BLaER1 treated with 17β-estradiol and CSF1 and Interleukin-3, amounts not matched to agents 10 nM and 100 nM (cell line): Measurements from ENCODE around the gene IKBKE.

Experiments used
- H3K27ac ChIP-seq, 11 experiments: shearing (Covaris generic); formaldehyde crosslinking; 2 replicates each; pipeline ENCODE4 v1.8.1; 2022
- H3K27me3 ChIP-seq, 11 experiments: shearing (Covaris generic); formaldehyde crosslinking; 2 replicates each; pipeline ENCODE4 v1.8.1; 2022
- H3K36me3 ChIP-seq, 11 experiments: shearing (Covaris generic); formaldehyde crosslinking; 2 replicates each; pipeline ENCODE4 v1.8.1; 2022
- H3K4me1 ChIP-seq, 10 experiments: shearing (Covaris generic); formaldehyde crosslinking; 2 replicates each; pipeline ENCODE4 v1.8.1; 2022
- H3K4me2 ChIP-seq, 11 experiments: shearing (Covaris generic); formaldehyde crosslinking; 2 replicates each; pipeline ENCODE4 v1.8.1; 2022
- H3K4me3 ChIP-seq, 10 experiments: shearing (Covaris generic); formaldehyde crosslinking; 2 replicates each; pipeline ENCODE4 v1.8.1; 2022
- H3K9ac ChIP-seq, 11 experiments: shearing (Covaris generic); formaldehyde crosslinking; 2 replicates each; pipeline ENCODE4 v1.8.1; 2022
- H3K9me3 ChIP-seq, 11 experiments: shearing (Covaris generic); formaldehyde crosslinking; replicated peaks in 1 of 11; 2 replicates each; pipeline ENCODE4 v1.8.1; 2022
- H4K20me1 ChIP-seq, 11 experiments: shearing (Covaris generic); formaldehyde crosslinking; 2 replicates each; pipeline ENCODE4 v1.8.1; 2022
- Cebpa-rat ChIP-seq, 11 experiments: shearing (Covaris generic); IDR thresholded peaks; 2 replicates each; pipeline ENCODE4 v1.8.1; 2022

IKBKE gene

GRCh38 chr1:206472024-206472423 lies 1.7 kb downstream of the IKBKE start:
- H3K36me3 ChIP-seq: peaks cover 31 to 42% (median 40%) of the 10 kb centered on the region in 11 experiments
- no peak for TF ChIP-seq Cebpa-rat (IDR thresholded peaks at IDR 0.05)
- H3K4me3 ChIP-seq: peak overlapping the region in 9 of 10 experiments; percentile 72 to 95 (median 87); a peak in 18 of 20 replicates
- H3K9ac ChIP-seq: peak overlapping the region; percentile 81 to 95 (median 90)
- H3K9me3 ChIP-seq: no peaks in the 10 kb centered on the region
- peak overlapping the region; percentile 30 to 95 (median 94); a peak in 21 of 22 replicates for H3K27ac ChIP-seq
- H3K27me3 ChIP-seq: no peaks in the 10 kb centered on the region
- peak overlapping the region; percentile 91 to 99 (median 97) for H3K4me2 ChIP-seq
- H4K20me1 ChIP-seq: peaks cover 0 to 13% (median 0%) of the 10 kb centered on the region in 11 experiments; a peak in 6 of 22 replicates
- peaks cover 63 to 80% (median 69%) of the 10 kb centered on the region in 10 experiments for H3K4me1 ChIP-seq

- Histone ChIP-seq H3K4me2 (peak overlapping the region; percentile 91 to 99 (median 97)), H3K9ac (peak overlapping the region; percentile 81 to 95 (median 90)), H3K4me1 (peaks cover 58 to 75% (median 65%) of the 10 kb centered on the region in 10 experiments), H3K9me3 (no peaks in the 10 kb centered on the region), H3K27me3 (no peaks in the 10 kb centered on the region), H3K27ac (peak overlapping the region; percentile 44 to 95 (median 94); a peak in 21 of 22 replicates), H4K20me1 (peaks cover 0 to 18% (median 0%) of the 10 kb centered on the region in 11 experiments; a peak in 6 of 22 replicates), H3K4me3 (peak overlapping the region in 9 of 10 experiments; percentile 72 to 95 (median 87); a peak in 17 of 20 replicates), H3K36me3 (peaks cover 32 to 47% (median 44%) of the 10 kb centered on the region in 11 experiments)
- peak in 10 of 11 experiments; percentile 57 to 92 (median 85); a peak in 16 of 22 replicates for TF ChIP-seq Cebpa-rat (IDR thresholded peaks at IDR 0.05)
Observed at GRCh38 chr1:206472454-206472853, 2.2 kb downstream of the IKBKE start.

GRCh38 chr1:206472886-206473285 lies 2.6 kb downstream of the IKBKE start:
- H3K9me3 ChIP-seq: no peaks in the 10 kb centered on the region
- TF ChIP-seq Cebpa-rat (IDR thresholded peaks at IDR 0.05): peak in 2 of 11 experiments; percentile 5 to 8; a peak in 2 of 22 replicates
- no peaks in the 10 kb centered on the region for H3K27me3 ChIP-seq
- H3K36me3 ChIP-seq: peaks cover 32 to 51% (median 48%) of the 10 kb centered on the region in 11 experiments
- H3K4me1 ChIP-seq: peaks cover 54 to 71% (median 60%) of the 10 kb centered on the region in 10 experiments
- peaks cover 0 to 22% (median 0%) of the 10 kb centered on the region in 11 experiments; a peak in 6 of 22 replicates for H4K20me1 ChIP-seq
- H3K4me2 ChIP-seq: peak overlapping the region; percentile 91 to 99 (median 97)
- H3K4me3 ChIP-seq: peak overlapping the region in 9 of 10 experiments; percentile 38 to 95 (median 87); a peak in 17 of 20 replicates
- peak overlapping the region; percentile 44 to 95 (median 94); a peak in 21 of 22 replicates for H3K27ac ChIP-seq
- H3K9ac ChIP-seq: peak overlapping the region; percentile 81 to 95 (median 90)

GRCh38 chr1:206476058-206476457 lies 5.8 kb downstream of the IKBKE start:
- no peak for TF ChIP-seq Cebpa-rat (IDR thresholded peaks at IDR 0.05)
- Histone ChIP-seq H3K4me2 (no peak overlapping the region), H3K4me3 (no peak overlapping the region), H3K9ac (no peak overlapping the region), H3K27me3 (no peaks in the 10 kb centered on the region), H3K27ac (peak overlapping the region in 1 of 11 experiments; percentile 94; a peak in 3 of 22 replicates), H3K9me3 (no peaks in the 10 kb centered on the region), H3K4me1 (peaks cover 45 to 71% (median 62%) of the 10 kb centered on the region in 10 experiments), H3K36me3 (peaks cover 40 to 80% (median 75%) of the 10 kb centered on the region in 11 experiments), H4K20me1 (peaks cover 0 to 52% (median 8%) of the 10 kb centered on the region in 11 experiments; a peak in 13 of 22 replicates)

GRCh38 chr1:206476591-206476990 lies 6.3 kb downstream of the IKBKE start:
- H4K20me1 ChIP-seq: peaks cover 0 to 57% (median 10%) of the 10 kb centered on the region in 11 experiments; a peak in 13 of 22 replicates
- H3K4me2 ChIP-seq: no peak overlapping the region
- no peaks in the 10 kb centered on the region for H3K27me3 ChIP-seq
- H3K9me3 ChIP-seq: no peaks in the 10 kb centered on the region
- peaks cover 44 to 72% (median 62%) of the 10 kb centered on the region in 10 experiments for H3K4me1 ChIP-seq
- H3K36me3 ChIP-seq: peaks cover 40 to 85% (median 78%) of the 10 kb centered on the region in 11 experiments
- TF ChIP-seq Cebpa-rat (IDR thresholded peaks at IDR 0.05): no peak
- peak overlapping the region in 3 of 11 experiments; percentile 23 to 94 (median 45); a peak in 3 of 22 replicates for H3K27ac ChIP-seq
- no peak overlapping the region for H3K9ac ChIP-seq
- H3K4me3 ChIP-seq: no peak overlapping the region

- no peak overlapping the region for H3K9ac ChIP-seq
- peaks cover 39 to 67% (median 57%) of the 10 kb centered on the region in 10 experiments for H3K4me1 ChIP-seq
- TF ChIP-seq Cebpa-rat (IDR thresholded peaks at IDR 0.05): no peak
- no peaks in the 10 kb centered on the region for H3K27me3 ChIP-seq
- H3K36me3 ChIP-seq: peaks cover 41 to 89% (median 80%) of the 10 kb centered on the region in 11 experiments
- no peak overlapping the region for H3K4me3 ChIP-seq
- peaks cover 0 to 60% (median 10%) of the 10 kb centered on the region in 11 experiments; a peak in 13 of 22 replicates for H4K20me1 ChIP-seq
- no peaks in the 10 kb centered on the region for H3K9me3 ChIP-seq
- H3K27ac ChIP-seq: peak overlapping the region in 3 of 11 experiments; percentile 23 to 94 (median 45); a peak in 4 of 22 replicates
- no peak overlapping the region for H3K4me2 ChIP-seq
Observed at GRCh38 chr1:206477110-206477509, 6.8 kb downstream of the IKBKE start.

GRCh38 chr1:206477581-206478380 lies 7.5 kb downstream of the IKBKE start:
- Histone ChIP-seq H3K4me2 (no peak overlapping the region), H3K9me3 (no peaks in the 10 kb centered on the region), H3K36me3 (peaks cover 48 to 95% (median 87%) of the 10 kb centered on the region in 11 experiments), H3K4me1 (peaks cover 32 to 60% (median 50%) of the 10 kb centered on the region in 10 experiments), H3K27me3 (no peaks in the 10 kb centered on the region), H3K4me3 (no peak overlapping the region), H3K9ac (no peak overlapping the region), H4K20me1 (peaks cover 0 to 67% (median 10%) of the 10 kb centered on the region in 11 experiments; a peak in 13 of 22 replicates), H3K27ac (peak overlapping the region in 1 of 11 experiments; percentile 23; a peak in 1 of 22 replicates)
- TF ChIP-seq Cebpa-rat (IDR thresholded peaks at IDR 0.05): no peak

- H3K4me2 ChIP-seq: peak overlapping the region; percentile 18 to 66 (median 38); a peak in 20 of 22 replicates
- peaks cover 26 to 50% (median 40%) of the 10 kb centered on the region in 10 experiments for H3K4me1 ChIP-seq
Observed at GRCh38 chr1:206478746-206479145, 8.5 kb downstream of the IKBKE start.

More at GRCh38 chr1:206478746-206479145, 8.5 kb downstream of the IKBKE start:
- H3K9ac ChIP-seq: peak overlapping the region in 8 of 11 experiments; percentile 1 to 59 (median 26); a peak in 7 of 22 replicates
- TF ChIP-seq Cebpa-rat (IDR thresholded peaks at IDR 0.05): no peak
- peak overlapping the region in 4 of 11 experiments; percentile 1 to 35 (median 22); a peak in 4 of 22 replicates for H3K27ac ChIP-seq
- peaks cover 0 to 73% (median 10%) of the 10 kb centered on the region in 11 experiments; a peak in 13 of 22 replicates for H4K20me1 ChIP-seq
- H3K36me3 ChIP-seq: peaks cover 55 to 96% (median 92%) of the 10 kb centered on the region in 11 experiments
- H3K27me3 ChIP-seq: no peaks in the 10 kb centered on the region
- no peaks in the 10 kb centered on the region for H3K9me3 ChIP-seq
- H3K4me3 ChIP-seq: no peak overlapping the region
